ENCODE data around the gene PLXNA1.

GRCh38 chr3:126983653-126984390, 907 bp downstream of the PLXNA1 start:
- no peak for TF ChIP-seq CTCF (IDR thresholded peaks at IDR 0.05; ENCODE audit: insufficient read depth, low read length, poor library complexity, severe bottlenecking)
- TF ChIP-seq EZH2phosphoT487 (conservative IDR thresholded peaks at IDR 0.05; ENCODE audit: low read length), result no peak

Measured in SU-DHL-6 (cell line).